Neural progenitor cell (in vitro differentiated cells): Measurements from ENCODE around the gene TRABD2B. TPM values are rescaled to one million over a fixed set of nuclear protein-coding genes. Genes with fewer than 3 reads are reported as not detected.

Experiments used
- DNase-seq: peaks from one replicate; pipeline ENCODE4 v3.0.0-alpha.2; 2016; ENCODE audit warnings: low spot score
- H2AFZ ChIP-seq: fragments of 200-600 bp; sonication (generic); replicated peaks from 2 replicates; pipeline ENCODE4 v1.6.1; 2016; ENCODE audit warnings: antibody characterized with exemption
- H3F3A ChIP-seq: fragments of 200-600 bp; sonication (generic); 2 replicates; pipeline ENCODE4 v1.6.1; 2016; ENCODE audit warnings: antibody characterized with exemption, low read depth
- H3K27ac ChIP-seq: fragments of 200-600 bp; sonication (generic); 2 replicates; pipeline ENCODE4 v1.5.1; 2016; ENCODE audit warnings: mild to moderate bottlenecking
- H3K27me3 ChIP-seq: fragments of 200-600 bp; sonication (generic); 2 replicates; pipeline ENCODE4 v1.6.1; 2016; ENCODE audit warnings: mild to moderate bottlenecking, moderate library complexity
- H3K36me3 ChIP-seq: fragments of 200-600 bp; sonication (generic); 2 replicates; pipeline ENCODE4 v1.5.1; 2016
- H3K4me1 ChIP-seq: fragments of 200-600 bp; sonication (generic); 2 replicates; pipeline ENCODE4 v1.6.1; 2016; ENCODE audit warnings: mixed run types
- H3K4me2 ChIP-seq: fragments of 200-600 bp; sonication (generic); 2 replicates; pipeline ENCODE4 v1.6.1; 2016
- H3K4me3 ChIP-seq: fragments of 200-600 bp; sonication (generic); 2 replicates; pipeline ENCODE4 v1.5.1; 2016
- H3K79me2 ChIP-seq: fragments of 200-600 bp; sonication (generic); 2 replicates; pipeline ENCODE4 v1.6.1; 2016; ENCODE audit warnings: low read depth
- H3K9ac ChIP-seq: fragments of 200-600 bp; sonication (generic); 2 replicates; pipeline ENCODE4 v1.6.1; 2016
- H3K9me3 ChIP-seq: fragments of 200-600 bp; sonication (generic); 2 replicates; pipeline ENCODE4 v1.5.1; 2016; ENCODE audit warnings: low read depth
- H4K20me1 ChIP-seq: fragments of 200-600 bp; sonication (generic); 2 replicates; pipeline ENCODE4 v1.6.1; 2016; ENCODE audit warnings: low read depth
- H3K27ac Mint-ChIP-seq: 3 replicates; pipeline ENCODE4 v1.8.0; 2021; ENCODE audit warnings: mixed read lengths
- H3K27me3 Mint-ChIP-seq: 2 replicates; pipeline ENCODE4 v1.8.0; 2022; ENCODE audit warnings: low read depth, mild to moderate bottlenecking, inconsistent platforms, moderate library complexity, mixed read lengths; ENCODE audit not compliant: insufficient read depth
- H3K36me3 Mint-ChIP-seq: 3 replicates; pipeline ENCODE4 v1.8.0; 2021; ENCODE audit warnings: mixed read lengths
- H3K4me1 Mint-ChIP-seq: 3 replicates; pipeline ENCODE4 v1.8.0; 2021; ENCODE audit warnings: mixed read lengths
- H3K4me3 Mint-ChIP-seq: 3 replicates; pipeline ENCODE4 v1.8.0; 2021; ENCODE audit warnings: mild to moderate bottlenecking, moderate library complexity, mixed read lengths
- H3K9me3 Mint-ChIP-seq: 3 replicates; pipeline ENCODE4 v1.8.0; 2020; ENCODE audit warnings: mixed read lengths
- CTCF ChIP-seq: fragments of 200-600 bp; sonication (generic); IDR thresholded peaks from 2 replicates; pipeline ENCODE4 v1.5.1; 2017; ENCODE audit warnings: antibody characterized with exemption, mild to moderate bottlenecking
- EZH2 ChIP-seq: fragments of 200-600 bp; sonication (generic); IDR thresholded peaks from 2 replicates; pipeline ENCODE4 v1.6.1; 2017; ENCODE audit warnings: antibody characterized with exemption, mild to moderate bottlenecking, moderate library complexity
- EZH2phosphoT487 ChIP-seq: fragments of 200-600 bp; sonication (generic); IDR thresholded peaks from 2 replicates; pipeline ENCODE4 v1.6.1; 2017; ENCODE audit warnings: antibody characterized with exemption
- total RNA-seq: library from RNA; depleted of rRNA; stranded (reverse); fragments of >200 nt; gene quantifications from 2 replicates; pipeline ENCODE4 v1.2.3, GENCODE V29; 2015; ENCODE audit warnings: low replicate concordance

The TRABD2B gene
- total RNA-seq, 1 donor from 2014 or later, result 0.09 TPM

GRCh38 chr1:47886141-47886540 is 111.0 kb downstream of the TRABD2B start:
- Histone ChIP-seq H3K4me3 (no peak overlapping the region), H3K9ac (no peak overlapping the region), H4K20me1 (no peaks in the 10 kb centered on the region), H3K4me2 (no peak overlapping the region), H3K36me3 (no peaks in the 10 kb centered on the region), H3K9me3 (no peaks in the 10 kb centered on the region), H3K4me1 (no peaks in the 10 kb centered on the region), H2AFZ (no peak overlapping the region), H3K79me2 (no peaks in the 10 kb centered on the region), H3K27me3 (no peaks in the 10 kb centered on the region), H3K27ac (no peak overlapping the region), H3F3A (no peaks in the 10 kb centered on the region)
- Mint-ChIP-seq H3K4me3 (no peak overlapping the region), H3K4me1 (peaks cover 18% of the 10 kb centered on the region), H3K9me3 (no peaks in the 10 kb centered on the region), H3K27ac (no peak overlapping the region), H3K27me3 (peaks cover 4% of the 10 kb centered on the region), H3K36me3 (no peaks in the 10 kb centered on the region)
- TF ChIP-seq EZH2 (no peak), CTCF (no peak), EZH2phosphoT487 (no peak)
- no peak for DNase-seq

- no peaks in the 10 kb centered on the region for H4K20me1 ChIP-seq
- no peak overlapping the region for H3K4me3 Mint-ChIP-seq
Observed at GRCh38 chr1:47885062-47885830, 111.9 kb downstream of the TRABD2B start.

GRCh38 chr1:47883963-47884362 is 113.2 kb downstream of the TRABD2B start:
- no peaks in the 10 kb centered on the region for H3K36me3 Mint-ChIP-seq
- H3F3A ChIP-seq, result no peaks in the 10 kb centered on the region
- H3K9me3 ChIP-seq, result no peaks in the 10 kb centered on the region
- TF ChIP-seq CTCF, result no peak
- TF ChIP-seq EZH2phosphoT487, result no peak
- no peak for TF ChIP-seq EZH2
- H3K9me3 Mint-ChIP-seq, result no peaks in the 10 kb centered on the region
- no peak for DNase-seq
- no peaks in the 10 kb centered on the region for H3K79me2 ChIP-seq
- H4K20me1 ChIP-seq, result no peaks in the 10 kb centered on the region
- no peak overlapping the region for H3K9ac ChIP-seq
- peaks cover 18% of the 10 kb centered on the region for H3K4me1 Mint-ChIP-seq
- peaks cover 4% of the 10 kb centered on the region for H3K27me3 Mint-ChIP-seq
- H3K27me3 ChIP-seq, result no peaks in the 10 kb centered on the region
- H3K36me3 ChIP-seq, result no peaks in the 10 kb centered on the region
- no peak overlapping the region for H2AFZ ChIP-seq
- H3K27ac ChIP-seq, result no peak overlapping the region
- H3K4me1 ChIP-seq, result no peaks in the 10 kb centered on the region
- H3K4me2 ChIP-seq, result no peak overlapping the region
- H3K4me3 ChIP-seq, result no peak overlapping the region
- H3K4me3 Mint-ChIP-seq, result no peak overlapping the region
- no peak overlapping the region for H3K27ac Mint-ChIP-seq

More at GRCh38 chr1:47885062-47885830, 111.9 kb downstream of the TRABD2B start:
- H2AFZ ChIP-seq, result no peak overlapping the region
- H3K27me3 Mint-ChIP-seq, result peaks cover 4% of the 10 kb centered on the region
- H3K27ac Mint-ChIP-seq, result no peak overlapping the region
- H3K4me2 ChIP-seq, result no peak overlapping the region
- H3K9me3 Mint-ChIP-seq, result no peaks in the 10 kb centered on the region
- no peaks in the 10 kb centered on the region for H3K79me2 ChIP-seq
- no peaks in the 10 kb centered on the region for H3K27me3 ChIP-seq
- H3K36me3 Mint-ChIP-seq, result no peaks in the 10 kb centered on the region
- no peak overlapping the region for H3K9ac ChIP-seq
- H3F3A ChIP-seq, result no peaks in the 10 kb centered on the region
- H3K4me3 ChIP-seq, result no peak overlapping the region
- H3K27ac ChIP-seq, result no peak overlapping the region
- peaks cover 18% of the 10 kb centered on the region for H3K4me1 Mint-ChIP-seq
- no peaks in the 10 kb centered on the region for H3K36me3 ChIP-seq
- H3K4me1 ChIP-seq, result no peaks in the 10 kb centered on the region
- H3K9me3 ChIP-seq, result no peaks in the 10 kb centered on the region
- TF ChIP-seq EZH2phosphoT487 (no peak), CTCF (no peak), EZH2 (no peak)
- no peak for DNase-seq
